ENCODE data around the gene PABPC1L. TPM values are rescaled to one million over a fixed set of nuclear protein-coding genes. Genes with fewer than 3 reads are reported as not detected.

The PABPC1L gene
- total and polyA plus RNA-seq, 8 donors = 8.6 to 106 (median 27.7) TPM

DNA sequence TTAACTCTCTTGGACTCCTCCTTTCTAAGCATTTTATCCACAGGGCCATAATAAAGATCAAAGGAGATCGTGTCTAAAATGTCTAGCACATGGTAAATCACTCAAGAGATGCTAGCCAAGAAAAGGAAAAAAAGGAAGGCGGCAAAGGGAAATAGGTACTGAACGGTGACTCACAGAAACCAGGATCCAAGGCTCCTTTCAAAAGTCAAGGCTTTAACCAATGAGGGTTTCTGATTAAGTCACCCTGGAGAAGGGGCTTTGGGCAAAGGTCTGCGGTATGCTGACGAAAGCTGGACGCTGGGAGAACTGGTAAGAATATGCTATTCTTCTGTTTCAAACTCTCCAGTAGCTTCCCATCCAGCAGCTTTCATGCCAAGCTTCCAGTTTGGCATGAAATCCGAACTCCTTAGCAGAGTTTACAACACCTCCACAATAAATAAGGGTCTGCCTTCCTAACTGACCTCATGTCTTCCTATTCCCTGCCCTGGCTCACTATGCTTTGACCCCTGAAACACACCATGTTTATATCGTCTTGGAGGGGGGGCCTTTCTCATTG lies 49.3 kb downstream of the PABPC1L start:
- Histone ChIP-seq H3K4me1 (peaks cover 7 to 42% (median 26%) of the 10 kb centered on the region in 4 donors), H3K4me3 (peak overlapping the region; percentile 75 to 88 (median 82)), H3K27ac (peak overlapping the region in 4 of 5 donors; percentile 80 to 87 (median 84)), H3K27me3 (no peaks in the 10 kb centered on the region), H3K9me3 (no peaks in the 10 kb centered on the region), H3K36me3 (peaks cover 15 to 30% (median 26%) of the 10 kb centered on the region in 4 donors)
- TF ChIP-seq EP300 (IDR thresholded peaks at IDR 0.05) = no peak
- TF ChIP-seq POLR2A (IDR thresholded peaks at IDR 0.05) = no peak
- TF ChIP-seq POLR2AphosphoS5 (IDR thresholded peaks at IDR 0.05) = no peak
- TF ChIP-seq, protein P1, sequence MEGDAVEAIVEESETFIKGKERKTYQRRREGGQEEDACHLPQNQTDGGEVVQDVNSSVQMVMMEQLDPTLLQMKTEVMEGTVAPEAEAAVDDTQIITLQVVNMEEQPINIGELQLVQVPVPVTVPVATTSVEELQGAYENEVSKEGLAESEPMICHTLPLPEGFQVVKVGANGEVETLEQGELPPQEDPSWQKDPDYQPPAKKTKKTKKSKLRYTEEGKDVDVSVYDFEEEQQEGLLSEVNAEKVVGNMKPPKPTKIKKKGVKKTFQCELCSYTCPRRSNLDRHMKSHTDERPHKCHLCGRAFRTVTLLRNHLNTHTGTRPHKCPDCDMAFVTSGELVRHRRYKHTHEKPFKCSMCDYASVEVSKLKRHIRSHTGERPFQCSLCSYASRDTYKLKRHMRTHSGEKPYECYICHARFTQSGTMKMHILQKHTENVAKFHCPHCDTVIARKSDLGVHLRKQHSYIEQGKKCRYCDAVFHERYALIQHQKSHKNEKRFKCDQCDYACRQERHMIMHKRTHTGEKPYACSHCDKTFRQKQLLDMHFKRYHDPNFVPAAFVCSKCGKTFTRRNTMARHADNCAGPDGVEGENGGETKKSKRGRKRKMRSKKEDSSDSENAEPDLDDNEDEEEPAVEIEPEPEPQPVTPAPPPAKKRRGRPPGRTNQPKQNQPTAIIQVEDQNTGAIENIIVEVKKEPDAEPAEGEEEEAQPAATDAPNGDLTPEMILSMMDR (IDR thresholded peaks at IDR 0.05) = no peak
- peak in 1 of 2 donors; percentile 16 for DNase-seq
- WGBS, 5 donors = 18 to 24% (median 19%) methylated on average over 8 of the region's 8 CpGs
- intact Hi-C loops (cut with DNase I; ENCODE audit: low total_unique reads) = no loop called here

GRCh38 chr20:44959638-44960102 lies 49.8 kb downstream of the PABPC1L start:
- intact Hi-C loops (cut with DNase I; ENCODE audit: low total_unique reads) = no loop called here
- peak in 1 of 2 donors; percentile 66 for DNase-seq

GRCh38 chr20:44960103-44960852 lies 50.4 kb downstream of the PABPC1L start, which contains the start of gene TOMM34:
TOMM34 (minus strand) TSS chr20:44960397; CDS start chr20:44960333, 64 bp downstream.
- DNase-seq = peak; percentile 98
- TF ChIP-seq EP300 (IDR thresholded peaks at IDR 0.05) (no peak), POLR2AphosphoS5 (IDR thresholded peaks at IDR 0.05) (peak; percentile 66 to 93 (median 89)), POLR2A (IDR thresholded peaks at IDR 0.05) (peak in 1 of 4 donors; percentile 66)
- TF ChIP-seq, protein P1 (IDR thresholded peaks at IDR 0.05) = no peak
- Histone ChIP-seq H3K27me3 (no peaks in the 10 kb centered on the region), H3K4me1 (peaks cover 7 to 42% (median 26%) of the 10 kb centered on the region in 4 donors), H3K36me3 (peaks cover 4 to 19% (median 15%) of the 10 kb centered on the region in 4 donors), H3K4me3 (peak within 1 kb of the TSS; percentile 75 to 88 (median 82)), H3K9me3 (no peaks in the 10 kb centered on the region), H3K27ac (peak within 1 kb of the TSS; percentile 80 to 87 (median 81))
- intact Hi-C loops (cut with DNase I; ENCODE audit: low total_unique reads) = no loop called here
- WGBS, 5 donors = 0 to 1% (median 0%) methylated on average over 36 to 60 of the region's 60 CpGs

More at GRCh38 chr20:44959638-44960102, 49.8 kb downstream of the PABPC1L start:
- no peak for TF ChIP-seq EP300 (IDR thresholded peaks at IDR 0.05)
- no peak for TF ChIP-seq POLR2AphosphoS5 (IDR thresholded peaks at IDR 0.05)
- TF ChIP-seq POLR2A (IDR thresholded peaks at IDR 0.05) = no peak
- TF ChIP-seq, protein P1 (IDR thresholded peaks at IDR 0.05) = no peak
- WGBS, 5 donors = 3 to 5% (median 3%) methylated on average over 13 of the region's 13 CpGs
- no peaks in the 10 kb centered on the region for H3K27me3 ChIP-seq
- no peaks in the 10 kb centered on the region for H3K9me3 ChIP-seq
- H3K36me3 ChIP-seq = peaks cover 10 to 25% (median 21%) of the 10 kb centered on the region in 4 donors
- peaks cover 7 to 42% (median 26%) of the 10 kb centered on the region in 4 donors for H3K4me1 ChIP-seq
- peak overlapping the region; percentile 80 to 87 (median 81) for H3K27ac ChIP-seq
- peak overlapping the region; percentile 75 to 88 (median 82) for H3K4me3 ChIP-seq
